Measurements from ENCODE around the gene ISM2. TPM values are rescaled to one million over a fixed set of nuclear protein-coding genes. Genes with fewer than 3 reads are reported as not detected.
A peak's percentile ranks its signal among the peaks of the same experiment; 100 is the strongest.

The ISM2 gene
- total and polyA plus RNA-seq, 2 of the 13 experiments (the other 11 are each of a cell fraction or from before 2014, with no cell fraction given), result 1.8 to 40.7 TPM

DNA sequence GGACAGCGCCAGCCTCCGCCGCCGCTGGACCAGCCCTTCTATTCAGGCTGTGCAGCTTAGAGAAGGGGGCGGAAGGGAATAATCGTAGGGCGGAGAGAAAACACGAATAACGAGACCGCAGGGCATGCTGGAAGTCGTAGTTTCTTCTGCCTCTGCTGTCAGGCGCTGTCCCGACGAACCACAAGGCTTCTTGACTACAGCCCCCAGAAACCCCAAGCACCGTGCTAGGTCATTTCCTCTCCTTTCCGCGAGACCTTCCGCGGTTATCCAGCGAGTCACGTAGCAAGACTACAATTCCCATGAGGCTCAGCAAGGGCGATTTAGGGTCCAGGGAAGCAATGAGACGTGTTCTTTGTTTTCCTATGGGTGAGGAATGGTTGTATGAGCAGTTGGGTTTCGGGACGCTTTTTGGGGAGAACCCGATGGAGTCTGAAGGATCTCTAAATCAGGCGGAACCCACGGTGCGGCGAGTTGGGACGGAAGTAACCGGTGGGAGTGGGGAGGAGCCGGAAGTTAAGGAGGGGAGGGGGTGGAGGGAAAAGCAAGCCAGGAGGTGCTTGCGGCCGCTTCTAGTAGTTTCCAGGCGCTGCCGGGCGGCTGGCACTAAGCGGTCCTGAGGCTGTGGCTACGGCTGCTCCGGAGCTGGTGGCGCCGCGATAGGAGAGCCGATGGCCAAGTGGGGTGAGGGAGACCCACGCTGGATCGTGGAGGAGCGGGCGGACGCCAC, 40.9 kb downstream of the ISM2 start, which contains the start of the genes AHSA1 and VIPAS39 (continued):
- TF ChIP-seq, protein P1, sequence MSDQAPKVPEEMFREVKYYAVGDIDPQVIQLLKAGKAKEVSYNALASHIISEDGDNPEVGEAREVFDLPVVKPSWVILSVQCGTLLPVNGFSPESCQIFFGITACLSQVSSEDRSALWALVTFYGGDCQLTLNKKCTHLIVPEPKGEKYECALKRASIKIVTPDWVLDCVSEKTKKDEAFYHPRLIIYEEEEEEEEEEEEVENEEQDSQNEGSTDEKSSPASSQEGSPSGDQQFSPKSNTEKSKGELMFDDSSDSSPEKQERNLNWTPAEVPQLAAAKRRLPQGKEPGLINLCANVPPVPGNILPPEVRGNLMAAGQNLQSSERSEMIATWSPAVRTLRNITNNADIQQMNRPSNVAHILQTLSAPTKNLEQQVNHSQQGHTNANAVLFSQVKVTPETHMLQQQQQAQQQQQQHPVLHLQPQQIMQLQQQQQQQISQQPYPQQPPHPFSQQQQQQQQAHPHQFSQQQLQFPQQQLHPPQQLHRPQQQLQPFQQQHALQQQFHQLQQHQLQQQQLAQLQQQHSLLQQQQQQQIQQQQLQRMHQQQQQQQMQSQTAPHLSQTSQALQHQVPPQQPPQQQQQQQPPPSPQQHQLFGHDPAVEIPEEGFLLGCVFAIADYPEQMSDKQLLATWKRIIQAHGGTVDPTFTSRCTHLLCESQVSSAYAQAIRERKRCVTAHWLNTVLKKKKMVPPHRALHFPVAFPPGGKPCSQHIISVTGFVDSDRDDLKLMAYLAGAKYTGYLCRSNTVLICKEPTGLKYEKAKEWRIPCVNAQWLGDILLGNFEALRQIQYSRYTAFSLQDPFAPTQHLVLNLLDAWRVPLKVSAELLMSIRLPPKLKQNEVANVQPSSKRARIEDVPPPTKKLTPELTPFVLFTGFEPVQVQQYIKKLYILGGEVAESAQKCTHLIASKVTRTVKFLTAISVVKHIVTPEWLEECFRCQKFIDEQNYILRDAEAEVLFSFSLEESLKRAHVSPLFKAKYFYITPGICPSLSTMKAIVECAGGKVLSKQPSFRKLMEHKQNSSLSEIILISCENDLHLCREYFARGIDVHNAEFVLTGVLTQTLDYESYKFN (CRISPR knock-in tag; conservative IDR thresholded peaks at IDR 0.05), result no peak
- TF ChIP-seq, protein P2, sequence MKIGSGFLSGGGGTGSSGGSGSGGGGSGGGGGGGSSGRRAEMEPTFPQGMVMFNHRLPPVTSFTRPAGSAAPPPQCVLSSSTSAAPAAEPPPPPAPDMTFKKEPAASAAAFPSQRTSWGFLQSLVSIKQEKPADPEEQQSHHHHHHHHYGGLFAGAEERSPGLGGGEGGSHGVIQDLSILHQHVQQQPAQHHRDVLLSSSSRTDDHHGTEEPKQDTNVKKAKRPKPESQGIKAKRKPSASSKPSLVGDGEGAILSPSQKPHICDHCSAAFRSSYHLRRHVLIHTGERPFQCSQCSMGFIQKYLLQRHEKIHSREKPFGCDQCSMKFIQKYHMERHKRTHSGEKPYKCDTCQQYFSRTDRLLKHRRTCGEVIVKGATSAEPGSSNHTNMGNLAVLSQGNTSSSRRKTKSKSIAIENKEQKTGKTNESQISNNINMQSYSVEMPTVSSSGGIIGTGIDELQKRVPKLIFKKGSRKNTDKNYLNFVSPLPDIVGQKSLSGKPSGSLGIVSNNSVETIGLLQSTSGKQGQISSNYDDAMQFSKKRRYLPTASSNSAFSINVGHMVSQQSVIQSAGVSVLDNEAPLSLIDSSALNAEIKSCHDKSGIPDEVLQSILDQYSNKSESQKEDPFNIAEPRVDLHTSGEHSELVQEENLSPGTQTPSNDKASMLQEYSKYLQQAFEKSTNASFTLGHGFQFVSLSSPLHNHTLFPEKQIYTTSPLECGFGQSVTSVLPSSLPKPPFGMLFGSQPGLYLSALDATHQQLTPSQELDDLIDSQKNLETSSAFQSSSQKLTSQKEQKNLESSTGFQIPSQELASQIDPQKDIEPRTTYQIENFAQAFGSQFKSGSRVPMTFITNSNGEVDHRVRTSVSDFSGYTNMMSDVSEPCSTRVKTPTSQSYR (CRISPR knock-in tag; IDR thresholded peaks at IDR 0.05; ENCODE audit: borderline replicate concordance), result no peak; the same call in 1 of the 2 replicates
- TF ChIP-seq, protein P3, sequence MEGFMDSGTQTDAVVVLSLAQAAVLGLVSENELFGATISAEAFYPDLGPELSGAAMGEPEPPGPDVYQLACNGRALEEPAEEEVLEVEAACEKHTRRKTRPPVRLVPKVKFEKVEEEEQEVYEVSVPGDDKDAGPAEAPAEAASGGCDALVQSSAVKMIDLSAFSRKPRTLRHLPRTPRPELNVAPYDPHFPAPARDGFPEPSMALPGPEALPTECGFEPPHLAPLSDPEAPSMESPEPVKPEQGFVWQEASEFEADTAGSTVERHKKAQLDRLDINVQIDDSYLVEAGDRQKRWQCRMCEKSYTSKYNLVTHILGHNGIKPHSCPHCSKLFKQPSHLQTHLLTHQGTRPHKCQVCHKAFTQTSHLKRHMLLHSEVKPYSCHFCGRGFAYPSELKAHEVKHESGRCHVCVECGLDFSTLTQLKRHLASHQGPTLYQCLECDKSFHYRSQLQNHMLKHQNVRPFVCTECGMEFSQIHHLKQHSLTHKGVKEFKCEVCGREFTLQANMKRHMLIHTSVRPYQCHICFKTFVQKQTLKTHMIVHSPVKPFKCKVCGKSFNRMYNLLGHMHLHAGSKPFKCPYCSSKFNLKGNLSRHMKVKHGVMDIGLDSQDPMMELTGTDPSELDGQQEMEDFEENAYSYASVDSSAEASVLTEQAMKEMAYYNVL (CRISPR knock-in tag; IDR thresholded peaks at IDR 0.05; ENCODE audit: borderline replicate concordance), result peak; percentile 37; the same call in 1 of the 2 replicates
- peak; percentile 94 for TF ChIP-seq CHD2 (IDR thresholded peaks at IDR 0.05; ENCODE audit: low read depth, low read length)
- no peak for TF ChIP-seq CC2D1A (CRISPR knock-in tag; IDR thresholded peaks at IDR 0.05)
- TF ChIP-seq IKZF1 (IDR thresholded peaks at IDR 0.05), result no peak
- TF ChIP-seq, protein P4, sequence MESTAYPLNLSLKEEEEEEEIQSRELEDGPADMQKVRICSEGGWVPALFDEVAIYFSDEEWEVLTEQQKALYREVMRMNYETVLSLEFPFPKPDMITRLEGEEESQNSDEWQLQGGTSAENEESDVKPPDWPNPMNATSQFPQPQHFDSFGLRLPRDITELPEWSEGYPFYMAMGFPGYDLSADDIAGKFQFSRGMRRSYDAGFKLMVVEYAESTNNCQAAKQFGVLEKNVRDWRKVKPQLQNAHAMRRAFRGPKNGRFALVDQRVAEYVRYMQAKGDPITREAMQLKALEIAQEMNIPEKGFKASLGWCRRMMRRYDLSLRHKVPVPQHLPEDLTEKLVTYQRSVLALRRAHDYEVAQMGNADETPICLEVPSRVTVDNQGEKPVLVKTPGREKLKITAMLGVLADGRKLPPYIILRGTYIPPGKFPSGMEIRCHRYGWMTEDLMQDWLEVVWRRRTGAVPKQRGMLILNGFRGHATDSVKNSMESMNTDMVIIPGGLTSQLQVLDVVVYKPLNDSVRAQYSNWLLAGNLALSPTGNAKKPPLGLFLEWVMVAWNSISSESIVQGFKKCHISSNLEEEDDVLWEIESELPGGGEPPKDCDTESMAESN (CRISPR knock-in tag; conservative IDR thresholded peaks at IDR 0.05), result peak; percentile 53; the same call in 1 of the 2 replicates
- TF ChIP-seq FOXJ3 (CRISPR knock-in tag; IDR thresholded peaks at IDR 0.05; ENCODE audit: borderline replicate concordance), result no peak
- TF ChIP-seq HDAC1 (CRISPR knock-in tag; IDR thresholded peaks at IDR 0.05), result peak; percentile 54
- peak; percentile 91 for TF ChIP-seq KAT8 (CRISPR knock-in tag; IDR thresholded peaks at IDR 0.05)
- TF ChIP-seq YEATS2 (CRISPR knock-in tag; IDR thresholded peaks at IDR 0.05; ENCODE audit: borderline replicate concordance), result peak; percentile 69; the same call in 1 of the 2 replicates
- TF ChIP-seq ZNF317 (CRISPR knock-in tag; IDR thresholded peaks at IDR 0.05), result 0 out of 2 replicates have a peak, but pooled peaks have one; percentile 41
- TF ChIP-seq NFIC (IDR thresholded peaks at IDR 0.05; ENCODE audit: low read length), result no peak
- no peak for TF ChIP-seq MLLT10 (CRISPR knock-in tag; IDR thresholded peaks at IDR 0.05)
- TF ChIP-seq ZNF75D (CRISPR knock-in tag; IDR thresholded peaks at IDR 0.05; ENCODE audit: borderline replicate concordance), result 0 out of 2 replicates have a peak, but pooled peaks have one; percentile 12
- TF ChIP-seq, protein P5, sequence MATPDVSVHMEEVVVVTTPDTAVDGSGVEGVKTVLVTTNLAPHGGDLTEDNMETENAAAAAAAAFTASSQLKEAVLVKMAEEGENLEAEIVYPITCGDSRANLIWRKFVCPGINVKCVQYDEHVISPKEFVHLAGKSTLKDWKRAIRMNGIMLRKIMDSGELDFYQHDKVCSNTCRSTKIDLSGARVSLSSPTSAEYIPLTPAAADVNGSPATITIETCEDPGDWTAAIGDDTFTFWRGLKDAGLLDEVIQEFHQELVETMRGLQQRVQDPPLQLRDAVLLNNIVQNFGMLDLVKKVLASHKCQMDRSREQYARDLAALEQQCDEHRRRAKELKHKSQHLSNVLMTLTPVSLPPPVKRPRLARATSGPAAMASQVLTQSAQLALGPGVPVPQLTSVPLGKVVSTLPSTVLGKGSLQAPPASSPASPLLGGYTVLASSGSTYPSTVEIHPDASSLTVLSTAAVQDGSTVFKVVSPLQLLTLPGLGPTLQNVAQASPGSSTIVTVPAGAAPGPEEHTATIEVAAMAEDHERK (CRISPR knock-in tag; IDR thresholded peaks at IDR 0.05; ENCODE audit: low read depth), result peak; percentile 50; the same call in 1 of the 2 replicates

Measured in HepG2 (cell line).